Measurements from ENCODE around the gene NELL2. TPM values are rescaled to one million over a fixed set of nuclear protein-coding genes. Genes with fewer than 3 reads are reported as not detected.

The NELL2 gene
- total RNA-seq, 2 donors from 2014 or later: 5.1 to 6.9 TPM

- no peak for TF ChIP-seq CTCF (conservative IDR thresholded peaks at IDR 0.05)
- no peaks in the 10 kb centered on the region for H3K27me3 Mint-ChIP-seq (ENCODE audit: insufficient read depth)
- WGBS, 2 experiments (ENCODE audit: insufficient coverage in 1 of 2, insufficient read length in 1 of 2): 89% methylated on average over 2 of the region's 2 CpGs; no CpG with 5 or more reads in 1 of the 2 experiments
These were observed 158.5 kb downstream of the NELL2 start for GRCh38 chr12:44717612-44718011.

DNA sequence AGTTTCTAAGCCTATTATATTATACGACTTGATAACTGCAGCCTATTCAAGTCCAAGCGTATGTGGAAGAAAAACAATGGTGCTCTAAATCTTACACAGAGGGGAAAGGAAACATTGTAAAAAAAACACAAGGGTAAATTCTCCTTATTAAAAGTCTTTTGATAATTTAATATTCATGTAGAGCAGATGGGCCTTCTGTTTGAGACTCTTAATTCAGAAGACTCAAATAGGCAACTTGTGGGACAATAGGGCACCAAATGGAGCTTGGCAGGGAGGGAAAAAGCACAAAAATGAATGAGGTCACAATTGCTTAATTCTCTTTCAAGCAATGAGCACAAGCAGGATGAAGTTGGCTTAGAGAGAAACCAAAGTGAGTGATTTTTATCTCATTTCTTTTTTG, 159.4 kb downstream of the NELL2 start:
- Histone ChIP-seq H3K9me3 (ENCODE audit: control insufficient read depth, low read length) (no peaks in the 10 kb centered on the region), H3K9ac (ENCODE audit: extremely low read depth, low read length, poor library complexity, severe bottlenecking) (no peak overlapping the region), H3K27ac (ENCODE audit: low read depth, low read length) (peak overlapping the region; percentile 29), H3K4me1 (ENCODE audit: control insufficient read depth, insufficient read depth, low read length) (no peaks in the 10 kb centered on the region), H3K36me3 (ENCODE audit: control insufficient read depth, insufficient read depth, low read length) (no peaks in the 10 kb centered on the region), H3K27me3 (ENCODE audit: control insufficient read depth, insufficient read depth, low read length, poor library complexity, severe bottlenecking) (no peaks in the 10 kb centered on the region), H3K4me3 (ENCODE audit: low read length) (no peak overlapping the region)
- Mint-ChIP-seq H3K36me3 (ENCODE audit: low read depth) (no peaks in the 10 kb centered on the region), H3K27me3 (ENCODE audit: insufficient read depth) (no peaks in the 10 kb centered on the region), H3K4me3 (no peak overlapping the region), H3K27ac (no peak overlapping the region), H3K9me3 (no peaks in the 10 kb centered on the region), H3K4me1 (peaks cover 4% of the 10 kb centered on the region)
- TF ChIP-seq CTCF (conservative IDR thresholded peaks at IDR 0.05): no peak
- 80 to 100% methylated on average over 2 of the region's 2 CpGs for WGBS, 2 experiments (ENCODE audit: insufficient coverage in 1 of 2, insufficient read length in 1 of 2)
- DNase-seq: no peak

More at GRCh38 chr12:44717612-44718011, 158.5 kb downstream of the NELL2 start:
- no peaks in the 10 kb centered on the region for H3K4me1 ChIP-seq (ENCODE audit: control insufficient read depth, insufficient read depth, low read length)
- H3K4me3 ChIP-seq (ENCODE audit: low read length): no peak overlapping the region
- H3K4me1 Mint-ChIP-seq: peaks cover 4% of the 10 kb centered on the region
- H3K27me3 ChIP-seq (ENCODE audit: control insufficient read depth, insufficient read depth, low read length, poor library complexity, severe bottlenecking): no peaks in the 10 kb centered on the region
- peak; percentile 47 for DNase-seq
- no peak overlapping the region for H3K27ac Mint-ChIP-seq
- H3K36me3 ChIP-seq (ENCODE audit: control insufficient read depth, insufficient read depth, low read length): no peaks in the 10 kb centered on the region
- no peaks in the 10 kb centered on the region for H3K9me3 ChIP-seq (ENCODE audit: control insufficient read depth, low read length)
- no peak overlapping the region for H3K27ac ChIP-seq (ENCODE audit: low read depth, low read length)
- no peaks in the 10 kb centered on the region for H3K36me3 Mint-ChIP-seq (ENCODE audit: low read depth)
- H3K9me3 Mint-ChIP-seq: no peaks in the 10 kb centered on the region
- no peak overlapping the region for H3K9ac ChIP-seq (ENCODE audit: extremely low read depth, low read length, poor library complexity, severe bottlenecking)
- no peak overlapping the region for H3K4me3 Mint-ChIP-seq

- H3K27ac ChIP-seq (ENCODE audit: low read depth, low read length): no peak overlapping the region
- H3K9ac ChIP-seq (ENCODE audit: extremely low read depth, low read length, poor library complexity, severe bottlenecking): no peak overlapping the region
- H3K36me3 ChIP-seq (ENCODE audit: control insufficient read depth, insufficient read depth, low read length): no peaks in the 10 kb centered on the region
- no peaks in the 10 kb centered on the region for H3K9me3 Mint-ChIP-seq
- no peaks in the 10 kb centered on the region for H3K9me3 ChIP-seq (ENCODE audit: control insufficient read depth, low read length)
- H3K4me3 ChIP-seq (ENCODE audit: low read length): no peak overlapping the region
- no peaks in the 10 kb centered on the region for H3K27me3 Mint-ChIP-seq (ENCODE audit: insufficient read depth)
- no peak for TF ChIP-seq CTCF (conservative IDR thresholded peaks at IDR 0.05)
- WGBS, 2 experiments (ENCODE audit: insufficient coverage in 1 of 2, insufficient read length in 1 of 2): no CpG with 5 or more reads among the region's 1 CpG
- H3K4me1 Mint-ChIP-seq: no peaks in the 10 kb centered on the region
- no peaks in the 10 kb centered on the region for H3K4me1 ChIP-seq (ENCODE audit: control insufficient read depth, insufficient read depth, low read length)
- no peak overlapping the region for H3K27ac Mint-ChIP-seq
- H3K36me3 Mint-ChIP-seq (ENCODE audit: low read depth): no peaks in the 10 kb centered on the region
- H3K4me3 Mint-ChIP-seq: no peak overlapping the region
- DNase-seq: no peak
- H3K27me3 ChIP-seq (ENCODE audit: control insufficient read depth, insufficient read depth, low read length, poor library complexity, severe bottlenecking): no peaks in the 10 kb centered on the region
These were observed 164.4 kb downstream of the NELL2 start for GRCh38 chr12:44711736-44712135.

Measured in endodermal cell (in vitro differentiated cells).